ELF-1 (cell line): Measurements from ENCODE around the gene HMCES.

Experiments used
- DNase-seq: peaks from one replicate; pipeline ENCODE4 v3.0.0-alpha.2; 2016; ENCODE audit warnings: low read depth, low spot score

The HMCES gene

DNA sequence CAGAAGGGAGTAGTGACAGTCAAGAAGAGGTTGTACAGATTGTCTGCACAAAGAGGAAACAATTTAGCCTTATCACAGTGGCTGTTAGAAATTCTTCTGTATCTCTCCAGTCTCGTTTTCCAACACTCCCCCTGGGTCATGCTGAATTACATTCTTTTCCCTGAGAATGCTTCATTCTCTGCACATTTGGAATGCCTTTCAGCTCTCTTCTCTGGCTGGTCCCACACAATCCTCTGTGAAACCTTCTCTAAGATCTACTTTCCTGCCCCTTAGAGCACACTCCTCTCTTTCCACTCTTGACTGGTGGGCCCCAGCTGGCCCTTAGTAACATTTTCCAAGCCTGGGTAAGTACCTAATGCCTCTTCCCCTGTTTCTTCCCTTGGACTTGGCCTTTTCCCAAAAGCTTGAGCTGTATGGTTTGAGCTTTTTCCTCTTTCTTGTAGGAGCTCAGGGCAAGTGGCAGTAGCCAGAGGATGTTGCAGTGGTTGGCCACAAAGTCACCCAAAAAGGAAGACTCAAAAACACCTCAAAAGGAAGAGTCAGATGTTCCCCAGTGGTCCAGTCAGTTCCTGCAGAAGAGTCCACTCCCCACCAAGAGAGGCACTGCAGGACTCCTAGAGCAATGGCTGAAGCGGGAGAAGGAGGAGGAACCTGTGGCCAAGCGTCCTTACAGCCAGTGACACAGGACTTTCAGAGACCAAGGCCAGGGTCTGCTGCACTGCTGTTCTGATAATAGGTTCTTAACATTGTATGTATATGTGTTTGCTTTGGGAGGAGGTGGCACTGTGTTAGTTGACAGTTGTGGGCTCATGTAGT lies 25.7 kb downstream of the HMCES start:
- DNase-seq: no peak

DNA sequence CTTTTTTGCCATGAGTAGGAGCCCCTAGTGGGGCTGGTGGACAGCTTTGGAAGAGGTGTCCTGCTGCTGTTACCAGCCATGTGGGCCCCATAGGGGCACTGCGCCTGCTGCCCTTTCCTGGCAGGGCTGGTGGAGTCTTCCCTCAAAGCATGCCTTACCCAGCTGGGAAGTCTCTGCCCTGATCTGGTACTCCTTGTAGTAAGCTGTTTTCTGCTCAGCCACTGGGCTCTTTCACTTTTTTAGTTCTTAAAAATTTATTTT lies 26.2 kb downstream of the HMCES start:
- DNase-seq: peak; percentile 10

DNA sequence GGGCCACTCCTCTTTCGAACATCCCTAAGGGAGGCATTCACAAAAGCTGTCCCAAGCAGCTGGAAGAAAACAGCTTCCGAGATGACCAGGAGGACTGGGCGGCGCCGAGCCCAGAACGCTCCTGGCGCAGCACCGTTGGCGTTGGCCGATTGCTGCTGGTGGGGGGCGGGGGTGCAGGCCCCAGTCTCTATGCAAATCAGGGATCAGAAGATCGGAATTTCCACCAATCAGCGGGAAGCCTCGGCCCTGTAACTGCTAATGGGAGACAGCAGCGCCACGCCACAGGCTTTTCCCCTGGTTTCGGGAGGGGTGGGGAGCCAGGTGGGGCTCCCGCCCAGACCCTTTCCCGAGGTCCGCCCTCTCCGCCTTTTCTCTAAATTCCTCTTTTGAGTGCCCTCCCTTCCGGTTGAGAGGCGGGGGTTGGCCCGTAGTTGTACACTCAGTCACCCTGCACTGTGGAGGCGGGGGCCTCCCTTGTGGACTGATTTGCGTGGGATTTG lies 27.0 kb downstream of the HMCES start:
- peak; percentile 99 for DNase-seq

DNA sequence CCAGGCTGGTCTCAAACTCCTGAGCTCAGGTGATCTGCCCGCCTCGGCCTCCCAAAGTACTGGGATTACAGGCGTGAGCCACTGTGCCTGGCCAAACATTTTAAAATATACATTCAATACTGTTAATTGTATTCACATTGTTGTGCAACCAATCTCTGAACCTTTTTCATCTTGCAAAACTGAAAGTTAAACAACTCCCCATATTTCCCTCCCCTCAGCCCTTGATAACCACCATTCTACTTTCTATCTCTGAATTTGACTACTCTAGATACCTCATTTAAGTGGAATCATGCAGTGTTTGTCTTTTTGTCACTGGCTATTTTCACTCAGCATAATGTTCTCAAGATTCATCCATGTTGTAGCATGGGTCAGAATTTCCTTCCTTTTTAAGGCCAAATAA lies 30.0 kb downstream of the HMCES start:
- no peak for DNase-seq

DNA sequence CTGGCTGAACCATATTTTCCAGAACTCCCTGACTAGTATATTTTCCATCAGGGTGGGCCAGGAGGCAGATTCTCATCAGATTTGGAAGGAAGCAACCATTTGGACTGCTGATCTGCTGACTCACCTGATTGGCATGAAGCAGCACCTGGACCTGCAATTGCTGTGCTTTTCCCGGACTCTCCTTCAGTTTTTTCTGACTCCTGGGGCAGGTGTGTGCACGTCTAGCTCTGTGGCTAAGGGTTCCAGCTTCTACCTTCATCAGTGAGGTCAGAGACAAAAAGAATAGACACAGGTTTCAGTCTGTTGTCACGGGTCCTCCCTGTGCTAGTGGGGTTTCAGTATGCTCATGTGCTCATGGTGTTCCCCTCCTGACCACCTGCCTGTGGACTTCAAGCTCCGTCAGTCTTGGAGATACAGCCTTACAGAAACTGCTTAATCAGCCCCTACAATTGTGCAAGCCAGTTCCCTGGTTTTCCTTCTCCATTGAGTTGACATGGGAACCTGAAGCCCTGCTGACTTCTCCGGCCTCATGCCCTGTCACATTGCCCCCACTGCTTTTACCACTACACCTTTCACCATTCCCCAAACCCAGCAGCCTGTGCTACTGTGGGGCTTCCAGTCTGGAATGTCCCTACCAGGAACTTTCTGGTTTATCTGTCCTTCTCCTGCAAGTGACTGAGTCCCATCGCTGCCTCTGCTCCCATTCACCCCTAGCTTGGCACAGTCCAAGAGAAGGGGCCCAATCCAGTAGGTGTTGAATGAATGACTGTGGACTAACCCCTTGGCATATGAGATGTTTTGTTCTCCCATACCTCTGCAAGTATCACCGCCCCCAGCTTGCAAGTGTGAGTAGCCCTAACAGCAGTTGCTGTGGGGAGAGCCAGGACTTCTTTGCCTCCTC lies 31.7 kb downstream of the HMCES start:
- peak; percentile 38 for DNase-seq

DNA sequence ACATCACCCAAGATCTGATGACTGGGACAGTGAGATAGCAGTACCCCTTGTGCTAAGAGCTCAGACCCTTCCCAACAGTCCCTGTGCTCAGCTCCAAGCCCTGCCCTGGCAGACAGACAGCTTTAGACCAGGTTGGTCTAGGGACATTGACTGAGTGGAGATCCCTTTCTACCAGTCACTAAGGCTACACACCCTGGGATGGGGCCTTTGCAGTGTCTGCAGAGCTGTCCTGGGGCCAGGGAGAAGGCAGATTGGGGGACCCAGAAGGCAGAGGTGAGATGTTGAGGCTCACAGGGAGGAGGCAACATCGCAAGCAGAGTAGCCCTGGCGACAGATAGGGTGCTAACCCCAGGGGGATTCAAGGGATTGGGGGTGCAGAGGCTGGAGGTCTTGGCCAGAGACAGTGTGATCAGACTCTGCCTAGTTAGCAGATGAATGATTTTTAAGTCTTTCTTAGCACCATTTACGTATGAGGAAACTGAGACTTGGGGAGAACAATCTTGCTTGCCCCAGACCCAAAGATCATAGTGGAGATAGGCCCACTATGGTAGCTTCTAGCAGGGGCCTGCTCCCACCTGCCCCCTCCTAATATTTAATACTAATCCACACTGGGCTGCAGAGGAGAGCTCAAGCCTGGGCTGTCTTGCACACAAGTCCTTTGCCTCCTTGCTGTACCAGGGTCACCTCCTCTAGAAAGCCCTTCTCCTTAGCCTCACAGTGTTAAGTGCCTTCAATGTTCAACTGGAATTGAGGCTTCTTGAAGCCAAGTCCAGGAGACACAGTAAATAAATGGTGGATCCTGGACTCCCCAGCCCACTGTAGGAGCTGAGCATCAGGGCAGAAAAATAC lies 32.6 kb downstream of the HMCES start:
- no peak for DNase-seq

DNA sequence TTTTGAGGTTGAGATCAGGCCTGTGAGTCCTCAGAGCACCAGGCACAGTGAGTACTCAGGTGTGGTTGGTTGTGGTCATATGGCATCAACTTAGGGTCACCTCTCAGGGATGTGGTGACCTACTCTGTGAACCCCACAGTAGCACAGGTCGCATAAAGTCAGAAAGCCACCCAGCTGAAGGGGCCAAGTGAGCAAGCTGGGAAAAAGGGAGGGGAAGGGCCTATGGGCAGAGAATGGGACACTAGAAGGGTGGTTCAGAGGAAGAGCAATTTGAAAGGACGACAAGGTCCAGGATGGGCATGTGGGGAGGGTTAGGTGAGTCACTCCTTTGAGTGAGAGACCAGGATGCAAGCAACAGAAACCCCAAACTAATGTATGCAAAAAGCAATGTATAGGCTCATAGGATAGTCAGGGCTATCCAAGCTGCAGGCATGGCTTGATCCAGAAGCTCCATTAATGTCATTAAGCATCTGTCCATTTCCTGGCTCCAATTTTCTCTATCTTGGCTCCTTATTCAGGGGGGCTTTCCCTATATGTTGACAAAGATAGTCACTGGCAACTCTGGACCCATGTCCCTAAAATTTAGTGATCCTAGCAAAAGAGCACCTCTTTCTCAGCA lies 33.5 kb downstream of the HMCES start:
- DNase-seq: no peak

DNA sequence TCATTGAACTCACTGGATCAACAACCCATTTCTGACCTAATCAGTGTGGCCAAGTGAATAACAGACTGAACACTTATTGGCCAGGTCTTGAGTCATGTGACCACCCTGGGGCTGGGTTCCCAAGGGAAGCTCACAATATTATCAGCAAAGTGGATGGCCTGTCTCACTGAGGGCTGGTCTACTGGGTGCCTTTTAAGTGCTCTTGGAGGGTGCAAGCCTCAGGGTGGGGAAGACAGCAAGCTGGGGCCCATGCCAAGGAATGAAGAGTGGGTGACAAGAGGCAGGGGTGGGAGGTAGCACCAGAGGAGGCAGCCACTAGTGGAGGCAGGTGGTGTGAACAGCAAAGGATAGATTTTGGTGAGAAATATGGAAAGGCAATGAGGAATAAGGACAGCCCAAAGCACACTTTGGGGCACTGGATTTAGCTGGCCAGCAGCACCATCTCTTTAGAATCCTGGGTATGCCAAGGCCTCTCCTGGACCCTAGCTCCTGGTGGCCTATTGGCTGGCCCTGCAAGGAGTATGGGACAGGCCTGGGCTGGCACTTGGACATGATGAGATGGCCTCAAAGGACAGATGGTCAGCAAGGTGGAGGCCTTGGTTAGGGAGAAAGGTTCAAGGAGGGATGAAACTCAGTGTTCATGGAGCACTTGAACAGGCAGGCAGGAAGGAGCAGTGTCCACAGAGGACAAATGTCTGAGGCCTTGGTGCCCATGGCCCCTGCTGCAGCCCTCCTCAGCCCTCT lies 34.2 kb downstream of the HMCES start:
- peak; percentile 58 for DNase-seq

DNA sequence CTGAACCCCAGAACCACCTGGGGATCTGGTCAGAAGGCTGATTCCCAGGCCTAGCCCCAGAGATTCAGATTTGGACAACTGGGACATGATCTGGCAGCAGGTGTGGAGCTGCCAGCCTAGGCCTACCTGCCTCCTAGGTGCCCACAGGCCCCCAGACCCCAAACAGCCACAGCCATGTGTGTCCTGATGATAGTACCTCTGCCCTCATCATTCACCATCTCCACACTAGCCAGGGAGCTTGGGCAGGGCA lies 34.7 kb downstream of the HMCES start:
- peak; percentile 55 for DNase-seq

DNA sequence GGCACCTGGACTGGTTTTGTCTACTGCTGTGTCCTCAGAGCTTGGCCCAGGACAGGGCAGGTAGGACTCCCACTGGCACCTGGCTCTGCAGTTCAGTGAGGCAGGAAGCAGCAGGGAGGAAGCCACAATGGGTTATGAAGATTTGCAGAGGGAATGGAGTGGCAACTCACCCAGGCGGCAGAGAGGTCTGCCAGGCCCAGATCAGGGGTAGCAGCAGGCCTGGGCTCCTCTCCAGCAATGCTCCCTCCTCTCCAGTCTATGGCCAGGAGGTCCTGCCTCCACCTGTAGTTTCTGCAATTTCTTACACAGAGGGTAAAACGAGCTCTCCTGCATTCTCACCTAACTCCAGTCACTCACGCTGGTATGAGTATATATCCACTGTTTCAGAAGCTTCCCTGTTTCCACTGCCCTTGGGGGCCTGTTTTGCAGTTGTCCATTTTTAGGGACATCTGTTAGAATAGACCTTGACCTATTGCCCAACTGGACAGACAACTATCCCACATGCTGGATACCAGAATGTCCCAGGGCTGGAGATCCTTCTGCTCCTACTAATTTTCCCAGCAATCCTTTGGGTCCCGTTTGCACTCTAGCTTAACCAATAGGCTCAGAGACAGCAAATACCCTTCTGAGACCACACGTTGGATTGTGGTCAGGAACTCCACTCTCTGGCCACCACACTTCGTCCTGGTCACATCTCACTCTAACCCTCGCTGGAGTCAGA lies 35.2 kb downstream of the HMCES start:
- DNase-seq: peak; percentile 64

DNA sequence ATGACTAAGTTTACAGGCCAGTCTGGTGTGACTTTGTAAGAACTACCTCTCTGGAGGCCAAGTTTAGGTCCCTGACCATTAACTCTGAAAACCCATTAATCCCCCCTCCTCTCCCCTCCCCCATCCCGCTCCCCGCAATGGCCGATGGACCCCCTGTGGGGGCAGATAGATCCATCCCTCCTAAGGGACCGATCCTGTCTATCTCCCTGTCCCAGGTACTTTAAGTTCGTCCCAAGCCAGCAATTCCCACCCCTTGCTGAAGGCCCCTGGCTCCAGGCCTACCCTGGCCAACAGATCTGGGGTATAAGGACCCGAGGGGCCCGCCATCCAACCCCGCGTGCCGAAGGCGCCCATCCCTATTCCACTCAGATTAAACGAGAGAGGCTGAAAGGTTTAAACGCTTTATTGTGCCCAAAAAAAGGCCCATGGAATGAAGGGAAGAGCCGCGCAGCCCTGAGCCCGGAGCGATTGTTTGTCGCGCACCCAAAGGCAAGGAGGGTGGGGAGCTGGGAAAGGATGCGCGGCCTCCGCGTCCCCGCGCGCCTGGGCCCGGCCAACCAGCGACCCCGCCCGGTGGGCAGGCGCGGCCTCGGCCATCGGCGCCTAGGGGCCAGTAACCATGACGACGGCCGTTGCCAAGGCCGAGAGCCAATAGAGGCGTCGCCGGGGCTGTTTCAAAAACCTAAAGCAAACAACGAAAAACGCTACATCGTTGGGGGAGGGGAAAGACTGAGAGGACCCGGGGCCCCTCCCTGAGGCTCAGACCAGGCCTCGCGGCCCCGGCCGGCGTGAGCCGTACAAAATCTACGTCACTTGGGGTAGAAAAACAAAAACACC lies 35.9 kb downstream of the HMCES start:
- DNase-seq: peak; percentile 97

DNA sequence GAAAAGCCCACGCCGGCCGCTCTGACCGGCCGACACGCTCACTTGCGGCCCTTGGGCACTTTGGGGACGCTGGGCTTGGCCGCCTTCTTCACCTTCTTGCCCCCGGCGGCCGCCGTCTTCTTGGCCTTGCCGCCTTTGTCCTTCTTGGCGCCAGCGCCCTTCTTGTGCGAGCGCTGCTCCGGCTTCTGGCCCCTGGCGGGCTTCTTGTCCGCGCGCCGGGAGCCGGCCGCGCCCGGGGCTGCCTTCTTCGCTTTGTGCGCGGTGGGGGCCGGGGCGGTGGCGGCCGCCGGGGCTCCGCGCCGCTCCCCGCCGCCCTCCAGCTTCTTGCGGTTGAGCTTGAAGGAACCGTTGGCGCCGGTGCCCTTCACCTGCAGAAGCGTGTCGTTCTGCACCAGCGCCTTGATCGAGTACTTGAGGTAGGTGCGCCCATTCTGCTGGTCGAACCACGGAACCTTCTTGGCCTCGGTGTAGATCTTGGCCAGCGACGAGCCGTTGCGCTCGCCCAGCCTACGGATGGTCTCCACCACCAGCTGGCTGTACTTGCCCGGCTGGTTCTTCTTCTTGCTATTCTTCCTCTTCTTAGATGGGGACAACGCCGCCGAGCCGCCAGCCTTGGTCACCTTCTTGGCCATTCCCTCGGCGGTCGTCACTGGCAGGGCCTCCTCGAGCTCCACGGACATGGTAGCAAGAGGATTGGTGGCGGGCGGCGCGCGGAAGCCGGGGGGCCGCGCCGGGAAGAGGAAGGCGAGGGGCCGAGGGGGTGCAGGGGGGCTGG lies 36.7 kb downstream of the HMCES start:
- DNase-seq: peak; percentile 49

DNA sequence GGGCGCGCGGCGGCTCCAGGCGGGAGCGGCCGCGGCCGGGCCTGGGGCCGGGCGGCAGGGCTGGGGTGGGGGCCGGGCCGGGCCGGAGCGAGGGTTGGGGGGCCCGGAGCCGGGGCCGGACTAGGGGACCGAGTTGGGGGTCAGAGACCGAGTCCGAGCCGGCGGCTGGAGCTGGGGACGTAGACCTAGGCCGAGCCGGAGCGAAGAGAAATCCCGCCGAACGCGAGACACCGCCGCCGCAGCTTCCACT lies 37.3 kb downstream of the HMCES start:
- no peak for DNase-seq

DNA sequence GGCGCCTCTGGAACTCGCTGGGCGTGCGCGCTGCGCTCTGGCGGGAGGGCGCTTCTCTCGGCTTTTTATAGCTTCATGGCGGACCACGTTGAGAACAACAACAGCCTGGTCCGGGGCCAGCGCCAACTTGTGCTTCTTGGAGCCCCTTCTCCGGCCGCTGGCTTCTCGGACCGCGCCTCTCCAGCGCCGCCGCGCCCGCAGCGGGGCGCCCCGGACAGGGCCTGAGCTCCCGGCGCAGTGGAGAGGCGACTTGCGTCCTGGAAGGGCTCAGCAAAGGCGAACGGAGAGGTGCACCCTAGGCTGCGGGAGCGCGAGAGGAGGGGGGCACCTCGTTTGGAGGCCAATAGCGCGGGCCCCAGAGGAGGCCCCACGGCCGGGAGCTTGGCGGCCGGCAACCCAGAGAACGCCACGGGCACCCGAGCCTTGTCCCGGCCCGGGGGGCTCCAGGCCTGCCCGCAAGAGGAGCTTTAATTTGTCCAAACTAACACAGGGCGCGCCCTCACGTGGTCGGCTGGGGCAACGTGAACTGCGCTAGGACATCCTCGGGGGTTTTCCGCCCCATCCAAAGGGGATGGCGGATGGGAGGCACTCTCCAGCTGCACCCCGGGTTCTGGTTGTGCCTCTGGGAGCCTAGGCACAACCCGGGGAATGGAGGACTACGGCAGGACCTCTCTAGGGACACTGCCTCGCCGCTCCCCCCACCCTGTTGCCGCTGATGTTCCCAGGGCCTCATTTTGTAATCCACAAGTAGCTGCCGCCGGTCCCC lies 37.8 kb downstream of the HMCES start:
- peak; percentile 87 for DNase-seq

DNA sequence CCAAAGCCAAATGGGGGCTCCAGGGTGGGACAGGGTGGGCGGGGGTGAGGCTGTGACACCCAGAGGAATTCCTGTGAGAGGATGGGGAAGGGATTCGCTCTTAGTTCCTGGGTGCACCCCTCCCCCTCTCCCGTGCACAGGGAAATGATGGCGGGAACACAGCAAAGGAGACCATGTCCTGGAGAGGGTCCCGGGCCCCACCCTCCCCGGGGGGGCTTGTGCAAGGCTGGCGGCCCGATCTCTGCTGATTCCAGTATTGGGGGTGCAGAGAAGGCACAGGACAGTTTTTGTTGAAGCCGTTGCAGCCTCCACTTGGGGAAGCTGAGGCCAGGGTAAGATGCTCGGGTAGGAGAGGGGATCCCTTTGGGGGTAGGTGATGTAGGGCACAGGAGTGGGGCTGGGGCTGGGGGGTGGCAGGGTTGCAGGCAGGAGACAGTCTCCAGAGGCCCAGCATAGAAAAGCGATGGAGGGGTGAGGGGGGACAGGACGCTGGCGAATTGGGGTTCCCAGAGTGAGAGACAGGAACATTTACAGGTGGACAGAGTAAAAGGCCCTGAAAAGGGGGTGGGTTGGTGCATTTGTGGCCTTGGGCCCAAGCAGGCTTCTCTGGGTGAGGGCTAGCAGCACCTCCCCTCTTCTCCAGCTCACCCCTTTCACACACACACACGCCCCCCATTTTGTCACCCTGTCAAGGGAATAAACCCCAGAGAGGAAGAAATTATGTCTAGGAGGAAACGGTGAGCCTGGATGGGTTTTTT lies 38.5 kb downstream of the HMCES start:
- DNase-seq: no peak

DNA sequence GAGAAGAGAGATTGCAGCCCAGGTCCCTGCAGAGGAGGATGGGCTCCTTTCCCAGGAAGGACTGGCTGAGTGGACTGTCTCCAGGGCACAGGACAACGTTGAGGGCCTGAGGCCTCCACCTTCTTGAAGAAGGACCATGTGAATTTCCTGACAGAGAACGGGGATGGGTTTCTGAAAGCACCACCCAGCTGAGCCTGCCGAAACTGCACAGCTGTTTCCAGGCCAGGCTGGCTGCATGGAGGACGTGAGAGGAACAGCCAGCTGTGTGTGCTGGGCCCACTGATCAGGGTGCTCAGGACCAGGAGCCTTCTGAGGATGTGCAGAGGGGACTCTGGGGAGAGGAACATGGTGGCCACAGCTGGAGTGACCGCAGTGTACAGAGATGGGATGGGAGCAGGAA lies 39.2 kb downstream of the HMCES start:
- no peak for DNase-seq

DNA sequence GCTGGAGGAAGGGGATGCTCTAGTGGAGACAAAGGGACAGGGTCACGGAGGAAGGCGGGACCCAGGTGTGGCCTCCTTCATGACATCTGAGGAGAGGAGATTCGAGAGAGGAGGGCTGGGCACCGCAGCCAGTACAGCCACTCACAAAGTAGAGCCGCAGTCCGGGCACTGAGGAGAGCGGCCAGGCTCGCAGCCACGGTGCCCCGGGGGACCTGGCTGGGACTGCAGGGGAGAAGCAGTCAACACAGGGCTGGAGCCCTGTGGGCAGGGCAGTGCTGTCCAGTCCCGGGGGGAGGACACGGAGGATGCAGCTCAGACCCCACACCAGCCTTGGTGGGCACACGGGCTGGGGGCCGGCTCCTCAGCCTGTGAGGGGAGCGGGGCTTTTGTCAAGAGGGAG lies 40.3 kb downstream of the HMCES start:
- DNase-seq: no peak

DNA sequence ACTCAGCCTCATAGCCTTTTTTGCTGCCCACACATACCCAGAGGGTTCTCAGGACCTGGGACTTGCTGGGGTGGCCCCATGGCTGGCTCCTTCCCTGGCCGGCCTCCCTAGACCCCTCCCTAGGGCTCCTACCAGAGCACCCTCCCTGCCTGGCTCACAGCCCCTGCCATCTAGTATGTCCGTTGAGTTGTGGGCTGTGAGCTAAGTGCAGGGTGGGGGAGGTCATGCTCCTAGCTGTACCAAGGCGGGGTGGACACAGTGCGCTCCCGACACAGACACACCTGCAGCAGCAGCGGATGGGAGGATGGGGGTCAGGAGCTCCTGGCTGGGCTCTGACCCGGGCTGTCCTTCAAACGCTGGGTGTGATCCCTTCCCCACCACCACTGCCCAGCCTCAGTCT lies 41.6 kb downstream of the HMCES start:
- DNase-seq: no peak
